ENCODE measurements around the gene TRIM40. TPM values are rescaled to one million over a fixed set of nuclear protein-coding genes. Genes with fewer than 3 reads are reported as not detected.

TRIM40 gene
- total RNA-seq, 2 donors from 2014 or later = not detected

GRCh38 chr6:30142665-30143064 is 6.7 kb downstream of the TRIM40 start:
- intact Hi-C loops (cut with DNase I) = no loop called here
- no peak for ATAC-seq
- no peak for DNase-seq

- intact Hi-C loops (cut with DNase I) = no loop called here
- DNase-seq (no peak), ATAC-seq (no peak)
Observed at GRCh38 chr6:30143780-30144179, 7.8 kb downstream of the TRIM40 start.

DNA sequence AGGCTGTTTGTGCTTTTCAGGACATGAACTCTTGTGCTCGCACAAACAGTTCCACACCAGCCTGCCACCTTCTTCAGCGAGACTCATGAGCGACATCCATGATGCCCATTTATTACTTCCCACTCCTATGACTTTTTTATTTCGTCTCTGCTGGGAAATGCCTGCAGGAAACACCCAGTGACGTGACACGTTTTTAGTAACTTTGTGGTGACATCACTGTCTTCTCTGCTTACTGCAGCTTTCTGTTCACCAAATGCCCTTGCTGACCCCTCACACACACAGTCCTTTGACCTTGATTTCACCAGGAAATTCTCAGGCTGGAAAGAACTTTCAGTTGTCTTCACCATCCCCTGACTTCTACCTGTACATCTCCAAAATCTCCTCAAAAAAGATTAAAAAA is 8.9 kb downstream of the TRIM40 start:
- intact Hi-C loops (cut with DNase I) = no loop called here
- DNase-seq = no peak
- no peak for ATAC-seq

DNA sequence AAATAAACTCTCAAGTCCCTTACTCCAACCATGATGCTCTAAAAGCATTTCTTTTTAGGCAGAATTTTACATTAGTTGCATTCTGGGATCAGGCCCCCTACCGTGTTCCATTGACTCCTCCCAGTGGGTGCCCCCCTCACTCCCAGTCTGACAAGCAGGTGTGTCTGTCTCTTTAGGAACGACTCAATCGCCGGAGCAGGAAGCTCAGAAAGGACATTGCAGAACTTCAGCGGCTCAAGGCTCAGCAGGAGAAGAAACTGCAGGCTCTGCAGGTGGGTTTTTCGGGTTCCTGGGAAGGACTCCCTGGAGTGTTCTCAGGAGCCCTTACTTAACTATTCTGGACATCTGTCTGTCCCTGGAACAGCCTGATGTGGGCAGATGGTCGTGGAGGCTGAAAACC is 9.9 kb downstream of the TRIM40 start:
- ATAC-seq (no peak), DNase-seq (no peak)
- intact Hi-C loops (cut with DNase I) = no loop called here

DNA sequence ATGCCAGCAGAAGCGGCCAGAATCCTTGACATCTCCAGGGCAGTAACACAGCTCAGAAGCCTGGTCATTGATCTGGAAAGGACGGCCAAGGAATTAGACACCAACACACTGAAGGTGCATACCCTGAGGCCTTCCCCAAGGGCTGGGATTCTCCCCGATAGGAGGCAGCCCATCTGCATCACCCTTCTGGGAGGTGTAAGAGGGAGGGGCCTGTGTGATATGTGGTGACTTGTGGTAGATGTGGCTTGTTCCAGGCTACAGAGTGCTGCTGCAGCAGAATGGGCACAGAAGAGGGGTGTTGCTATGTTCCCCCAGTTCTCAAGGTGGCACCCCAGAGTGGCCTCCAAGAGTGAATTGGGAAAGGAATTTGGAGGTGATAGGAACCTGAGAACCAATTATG is 11.2 kb downstream of the TRIM40 start:
- DNase-seq (no peak), ATAC-seq (no peak)
- intact Hi-C loops (cut with DNase I) = no loop called here

- no peak for ATAC-seq
- intact Hi-C loops (cut with DNase I) = no loop called here
- no peak for DNase-seq
Observed at GRCh38 chr6:30149234-30149633, 13.3 kb downstream of the TRIM40 start.

- no peak for ATAC-seq
- intact Hi-C loops (cut with DNase I) = no loop called here
- DNase-seq = no peak
Observed at GRCh38 chr6:30149858-30150550, 14.1 kb downstream of the TRIM40 start.

DNA sequence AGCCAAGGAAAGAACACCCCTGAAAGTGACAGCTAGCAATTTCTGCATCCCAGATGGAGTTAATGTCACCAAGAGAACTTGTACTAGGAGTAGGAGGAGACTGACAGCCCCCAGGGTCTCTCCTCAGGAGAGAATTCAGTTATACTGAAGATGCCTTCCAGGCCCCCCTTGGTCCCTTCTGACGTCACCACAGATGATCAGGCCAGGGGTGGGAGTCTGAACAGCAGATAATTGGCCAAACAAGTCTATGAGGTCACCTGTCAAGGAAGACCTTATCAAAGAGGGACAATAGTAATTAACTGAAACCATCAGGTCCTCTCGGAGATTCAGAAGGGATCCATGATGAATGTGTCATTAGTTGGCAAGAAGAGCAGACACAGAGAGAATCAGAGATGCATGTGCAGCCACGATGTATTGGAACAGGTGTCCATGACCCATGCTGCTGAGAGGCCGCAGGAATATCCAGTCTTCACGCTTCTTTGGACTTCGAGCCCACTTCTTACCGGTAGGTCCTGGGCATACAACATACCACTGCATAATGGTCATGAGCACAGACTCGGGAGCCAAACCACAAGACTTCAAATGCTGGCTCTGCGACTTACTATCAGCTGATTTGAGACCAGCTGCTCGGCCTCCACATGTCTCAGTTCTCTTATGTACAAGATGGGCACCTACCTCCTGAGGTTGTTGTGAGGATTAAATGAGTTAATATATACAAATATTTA is 14.9 kb downstream of the TRIM40 start:
- DNase-seq (no peak), ATAC-seq (no peak)
- intact Hi-C loops (cut with DNase I) = no loop called here

- no peak for ATAC-seq
- intact Hi-C loops (cut with DNase I) = no loop called here
- DNase-seq = no peak
Observed at GRCh38 chr6:30151580-30151979, 15.6 kb downstream of the TRIM40 start.

DNA sequence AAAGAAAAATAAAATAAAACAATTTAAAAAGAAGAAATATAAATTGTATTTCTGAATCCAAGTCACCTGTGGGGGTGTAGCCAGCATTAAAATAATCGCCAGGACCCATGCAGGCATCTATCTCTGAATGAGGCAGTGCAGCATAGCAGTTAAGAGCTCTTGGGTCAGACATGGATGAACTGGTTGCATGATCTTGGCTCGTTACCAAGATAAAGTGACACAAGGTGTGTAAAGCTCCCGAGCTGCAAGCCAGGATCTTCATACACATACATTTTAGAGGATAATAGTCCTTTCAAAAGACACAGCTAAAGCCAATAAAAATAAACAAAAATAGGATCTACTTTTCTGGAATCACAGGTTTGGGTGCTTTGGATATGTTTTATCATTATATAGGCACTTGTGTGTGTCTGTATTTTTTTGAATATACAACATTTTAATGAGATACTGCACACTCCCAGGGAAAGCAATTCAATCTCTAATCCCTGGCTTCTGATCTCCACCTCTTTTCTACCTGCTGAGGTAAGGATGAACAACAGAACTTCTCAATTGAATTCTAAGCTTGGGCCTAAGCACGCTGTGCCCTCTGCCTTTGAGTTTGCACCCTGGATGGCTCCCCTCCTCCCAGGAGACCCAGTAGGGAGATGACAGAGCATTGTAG is 16.2 kb downstream of the TRIM40 start:
- DNase-seq (no peak), ATAC-seq (no peak)
- intact Hi-C loops (cut with DNase I) = no loop called here

DNA sequence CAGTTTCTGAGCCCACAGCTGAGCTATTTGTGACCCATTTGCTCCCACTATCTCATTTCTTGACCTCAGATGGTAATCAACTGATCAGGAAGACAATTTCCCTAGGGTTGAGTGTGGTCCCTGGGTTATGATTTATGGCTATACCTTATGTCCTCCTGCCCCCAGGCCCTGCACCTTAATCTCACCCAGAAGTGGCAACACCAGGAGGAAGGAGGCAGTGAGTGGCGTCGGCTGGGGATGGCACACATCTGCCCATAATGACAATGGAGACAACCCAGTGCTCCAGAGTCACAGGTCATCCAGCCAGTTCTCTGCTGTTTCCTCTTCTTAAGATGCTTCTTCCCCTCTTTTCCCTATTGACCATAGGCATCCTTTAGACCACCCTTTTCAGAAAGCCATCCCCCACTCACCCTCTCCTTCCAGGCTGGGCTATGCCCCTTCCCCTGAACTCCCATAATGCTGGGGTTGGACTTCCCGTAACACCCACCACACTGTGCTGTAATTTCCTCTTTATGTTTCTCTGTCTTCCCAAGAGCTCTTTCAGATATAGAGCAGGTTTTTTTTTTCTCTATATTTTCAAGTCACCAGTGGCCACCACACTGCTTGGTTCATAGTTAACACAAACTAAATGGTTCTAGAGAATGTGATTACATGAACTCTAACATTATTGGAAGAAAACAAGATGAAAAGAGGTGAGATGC is 17.1 kb downstream of the TRIM40 start:
- intact Hi-C loops (cut with DNase I) = no loop called here
- ATAC-seq (no peak), DNase-seq (no peak)

GRCh38 chr6:30154061-30154460 is 18.1 kb downstream of the TRIM40 start:
- no peak for ATAC-seq
- DNase-seq = no peak
- intact Hi-C loops (cut with DNase I) = no loop called here

DNA sequence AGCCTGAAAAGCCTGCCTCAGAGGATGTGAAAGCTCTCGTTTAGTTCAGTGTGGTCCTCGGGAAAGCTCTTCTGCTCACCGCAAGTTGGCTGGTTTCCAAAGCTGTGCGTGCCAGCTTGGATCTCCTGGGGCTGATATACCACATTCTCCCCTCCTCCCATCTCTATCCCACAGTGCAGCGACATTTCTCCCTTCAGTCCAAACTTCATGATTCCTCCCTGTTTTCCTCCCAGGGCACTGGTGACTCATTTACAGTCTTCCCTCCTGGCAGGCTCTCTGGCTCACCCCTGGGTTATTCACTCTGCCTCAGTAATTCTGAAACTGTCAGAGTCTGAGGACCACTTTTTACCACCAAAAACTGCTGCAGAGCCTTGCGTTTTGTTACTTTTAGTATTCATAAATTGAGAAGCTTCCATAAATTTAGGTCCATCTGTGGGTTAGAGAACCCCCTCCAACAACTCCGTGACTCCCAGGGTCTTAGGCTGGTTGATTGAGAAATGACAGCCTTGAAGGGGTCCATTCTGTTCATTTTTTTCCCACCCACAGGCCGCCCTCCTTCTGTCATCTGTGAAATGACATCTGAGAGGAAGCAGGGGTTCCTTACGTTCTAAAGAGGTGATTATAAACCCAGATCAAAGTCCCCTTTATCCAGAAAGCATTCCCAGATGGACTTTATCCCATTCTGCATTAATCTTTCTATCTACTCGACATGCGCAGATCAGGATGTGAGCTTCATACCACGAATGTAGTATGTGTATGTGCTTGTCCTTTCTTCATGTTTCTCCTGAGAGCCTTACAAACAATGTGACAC is 19.0 kb downstream of the TRIM40 start:
- no peak for DNase-seq

GRCh38 chr6:30155520-30156261 is 19.8 kb downstream of the TRIM40 start:
- DNase-seq (no peak), ATAC-seq (no peak)
- intact Hi-C loops (cut with DNase I) = no loop called here

More for the DNA sequence above, 19.0 kb downstream of the TRIM40 start:
- peak in 1 of 2 donors; percentile 79 for ATAC-seq
- intact Hi-C loops (cut with DNase I) = no loop called here

GRCh38 chr6:30156262-30156599 is 20.3 kb downstream of the TRIM40 start:
- intact Hi-C loops (cut with DNase I) = no loop called here
- ATAC-seq = peak in 1 of 2 donors; percentile 80
- peak; percentile 64 for DNase-seq

GRCh38 chr6:30156774-30157173 is 20.8 kb downstream of the TRIM40 start:
- DNase-seq (no peak), ATAC-seq (no peak)
- intact Hi-C loops (cut with DNase I) = no loop called here

DNA sequence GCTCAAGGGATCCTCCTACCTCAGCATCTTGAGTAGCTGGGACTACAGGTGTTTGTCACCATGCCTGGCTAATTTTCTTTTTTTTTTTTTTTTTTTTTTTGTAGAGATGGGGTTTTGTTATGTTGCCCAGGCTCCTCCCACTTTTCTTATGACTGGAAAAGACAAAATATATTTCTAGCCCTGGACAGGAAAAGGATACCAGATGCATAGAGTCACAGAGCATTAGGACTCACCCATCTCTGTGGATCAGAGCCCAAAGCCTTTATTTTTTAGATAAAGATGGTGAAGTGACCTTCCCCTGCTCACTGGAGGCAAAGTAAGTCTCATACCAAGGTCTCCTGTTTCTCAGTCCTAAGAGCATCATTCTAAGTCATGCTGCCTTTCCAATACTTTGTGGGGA is 21.6 kb downstream of the TRIM40 start:
- DNase-seq (no peak), ATAC-seq (no peak)
- intact Hi-C loops (cut with DNase I) = no loop called here

DNA sequence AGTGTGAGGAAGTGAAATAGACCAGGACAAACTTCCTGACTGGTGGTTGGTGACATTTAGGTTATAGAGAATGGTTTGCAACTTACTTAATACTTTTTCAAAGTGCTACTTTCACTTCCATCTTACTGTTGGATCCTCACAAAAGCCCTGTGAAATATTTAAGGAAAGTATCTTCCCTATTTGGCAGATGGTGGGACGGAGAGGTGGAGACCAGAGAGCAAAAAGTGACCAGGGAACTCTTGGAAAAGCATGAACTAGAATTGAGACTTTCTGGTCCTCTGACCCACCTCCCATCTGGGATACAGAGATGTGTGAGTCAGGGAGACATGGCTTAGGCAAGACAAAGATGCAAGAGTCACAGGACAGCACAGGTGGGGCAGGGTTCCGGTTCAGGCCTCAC is 22.1 kb downstream of the TRIM40 start:
- DNase-seq (no peak), ATAC-seq (no peak)
- intact Hi-C loops (cut with DNase I) = no loop called here

Data from left cardiac atrium (tissue), 4 donors.